PFSK-1 (cell line): ENCODE measurements around the gene PGAP6.

Experiments used
- FOXP2 ChIP-seq: optimal IDR thresholded peaks from 2 replicates; pipeline ENCODE3; 2011; ENCODE audit warnings: borderline replicate concordance, control low read depth, inconsistent platforms; ENCODE audit not compliant: insufficient read depth; ENCODE audit errors: extremely low read length, extremely low read depth
- POLR2AphosphoS5 ChIP-seq: IDR thresholded peaks from 2 replicates; pipeline ENCODE4 v1.6.1; 2012; ENCODE audit warnings: low read depth, mild to moderate bottlenecking, control low read depth, low read length, moderate library complexity
- SIN3A ChIP-seq: IDR thresholded peaks from 2 replicates; pipeline ENCODE4 v1.6.1; 2012; ENCODE audit warnings: mild to moderate bottlenecking, low read length, moderate library complexity, borderline replicate concordance; ENCODE audit not compliant: insufficient read depth
- TAF1 ChIP-seq: IDR thresholded peaks from 2 replicates; pipeline ENCODE4 v1.6.1; 2012; ENCODE audit warnings: low read length, control low read depth, borderline replicate concordance; ENCODE audit not compliant: insufficient read depth
- TF ChIP-seq, protein P1 (sequence below), 2 experiments: IDR thresholded peaks; 2 replicates each; pipeline versions ENCODE4 v1.6.1 to v1.8.0; 2011 to 2012; ENCODE audit warnings: low read depth in 2 of 2, low read length in 2 of 2, control low read depth in 1 of 2, inconsistent platforms in 1 of 2, mild to moderate bottlenecking in 1 of 2, moderate library complexity in 1 of 2; ENCODE audit not compliant: insufficient read depth in 1 of 2

Gene PGAP6

GRCh38 chr16:359067-359763 lies 22.6 kb downstream of the PGAP6 start:
- TF ChIP-seq TAF1 = no peak

DNA sequence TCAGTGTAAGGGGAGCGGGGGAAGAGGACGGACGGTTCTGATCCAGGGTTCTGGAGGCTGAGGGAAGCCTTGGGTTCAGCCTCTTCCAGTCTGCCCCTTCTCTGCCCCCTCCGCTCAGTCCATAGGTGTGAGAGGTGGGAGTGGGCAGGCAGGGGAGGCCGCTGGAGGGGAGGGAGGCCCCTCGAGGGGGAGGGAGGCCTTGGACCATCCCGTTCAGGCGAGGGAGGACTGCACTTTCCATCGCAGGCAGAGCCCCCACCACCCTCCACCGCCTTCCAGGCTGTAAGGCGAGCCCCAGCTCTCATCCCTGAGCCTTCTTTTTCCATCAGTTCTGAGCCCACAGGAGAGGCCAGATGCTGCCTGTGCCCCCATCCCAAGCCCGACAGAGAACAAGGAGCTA lies 25.0 kb downstream of the PGAP6 start:
- TF ChIP-seq FOXP2 (no peak), TAF1 (no peak), POLR2AphosphoS5 (no peak), SIN3A (no peak)
- TF ChIP-seq, protein P1, sequence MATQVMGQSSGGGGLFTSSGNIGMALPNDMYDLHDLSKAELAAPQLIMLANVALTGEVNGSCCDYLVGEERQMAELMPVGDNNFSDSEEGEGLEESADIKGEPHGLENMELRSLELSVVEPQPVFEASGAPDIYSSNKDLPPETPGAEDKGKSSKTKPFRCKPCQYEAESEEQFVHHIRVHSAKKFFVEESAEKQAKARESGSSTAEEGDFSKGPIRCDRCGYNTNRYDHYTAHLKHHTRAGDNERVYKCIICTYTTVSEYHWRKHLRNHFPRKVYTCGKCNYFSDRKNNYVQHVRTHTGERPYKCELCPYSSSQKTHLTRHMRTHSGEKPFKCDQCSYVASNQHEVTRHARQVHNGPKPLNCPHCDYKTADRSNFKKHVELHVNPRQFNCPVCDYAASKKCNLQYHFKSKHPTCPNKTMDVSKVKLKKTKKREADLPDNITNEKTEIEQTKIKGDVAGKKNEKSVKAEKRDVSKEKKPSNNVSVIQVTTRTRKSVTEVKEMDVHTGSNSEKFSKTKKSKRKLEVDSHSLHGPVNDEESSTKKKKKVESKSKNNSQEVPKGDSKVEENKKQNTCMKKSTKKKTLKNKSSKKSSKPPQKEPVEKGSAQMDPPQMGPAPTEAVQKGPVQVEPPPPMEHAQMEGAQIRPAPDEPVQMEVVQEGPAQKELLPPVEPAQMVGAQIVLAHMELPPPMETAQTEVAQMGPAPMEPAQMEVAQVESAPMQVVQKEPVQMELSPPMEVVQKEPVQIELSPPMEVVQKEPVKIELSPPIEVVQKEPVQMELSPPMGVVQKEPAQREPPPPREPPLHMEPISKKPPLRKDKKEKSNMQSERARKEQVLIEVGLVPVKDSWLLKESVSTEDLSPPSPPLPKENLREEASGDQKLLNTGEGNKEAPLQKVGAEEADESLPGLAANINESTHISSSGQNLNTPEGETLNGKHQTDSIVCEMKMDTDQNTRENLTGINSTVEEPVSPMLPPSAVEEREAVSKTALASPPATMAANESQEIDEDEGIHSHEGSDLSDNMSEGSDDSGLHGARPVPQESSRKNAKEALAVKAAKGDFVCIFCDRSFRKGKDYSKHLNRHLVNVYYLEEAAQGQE (IDR thresholded peaks at IDR 0.05; ENCODE audit: insufficient read depth in 1 of 2, low read depth in 2 of 2, low read length in 2 of 2) = no peak

DNA sequence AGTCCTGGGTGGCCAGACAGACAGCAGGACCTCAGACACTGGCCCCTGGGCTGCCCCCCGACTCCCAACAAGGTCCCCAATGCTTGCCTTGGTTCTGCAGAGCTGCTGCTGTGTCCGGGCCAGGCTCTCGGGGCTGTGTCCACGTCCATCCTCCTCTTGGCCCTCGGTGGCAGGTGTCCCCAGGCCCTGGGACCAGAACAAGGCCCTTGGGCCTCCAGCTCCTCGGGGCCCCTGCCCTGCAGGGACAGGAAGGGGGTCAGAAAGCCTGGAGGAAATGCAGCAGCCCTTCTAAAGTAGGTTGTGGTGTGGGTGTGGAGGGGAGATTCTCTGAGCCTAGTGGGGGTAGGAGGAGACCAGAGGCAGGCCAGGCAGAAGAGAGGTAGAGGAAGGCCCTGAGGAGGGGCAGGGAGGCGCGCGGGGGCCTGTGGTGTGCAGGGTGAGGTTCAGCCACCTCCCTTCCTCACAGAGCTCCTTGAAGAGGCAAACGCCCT lies 26.8 kb downstream of the PGAP6 start:
- no peak for TF ChIP-seq TAF1

GRCh38 chr16:354291-354881 lies 27.4 kb downstream of the PGAP6 start:
- TF ChIP-seq FOXP2 (no peak), SIN3A (no peak), POLR2AphosphoS5 (no peak), TAF1 (no peak)
- TF ChIP-seq, protein P1 (IDR thresholded peaks at IDR 0.05; ENCODE audit: insufficient read depth in 1 of 2, low read depth in 2 of 2, low read length in 2 of 2) = no peak

- TF ChIP-seq TAF1 (no peak), SIN3A (no peak), POLR2AphosphoS5 (no peak), FOXP2 (no peak)
- TF ChIP-seq, protein P1 (IDR thresholded peaks at IDR 0.05; ENCODE audit: insufficient read depth in 1 of 2, low read depth in 2 of 2, low read length in 2 of 2) = no peak
Measured at GRCh38 chr16:353404-354290, 28.1 kb downstream of the PGAP6 start.

DNA sequence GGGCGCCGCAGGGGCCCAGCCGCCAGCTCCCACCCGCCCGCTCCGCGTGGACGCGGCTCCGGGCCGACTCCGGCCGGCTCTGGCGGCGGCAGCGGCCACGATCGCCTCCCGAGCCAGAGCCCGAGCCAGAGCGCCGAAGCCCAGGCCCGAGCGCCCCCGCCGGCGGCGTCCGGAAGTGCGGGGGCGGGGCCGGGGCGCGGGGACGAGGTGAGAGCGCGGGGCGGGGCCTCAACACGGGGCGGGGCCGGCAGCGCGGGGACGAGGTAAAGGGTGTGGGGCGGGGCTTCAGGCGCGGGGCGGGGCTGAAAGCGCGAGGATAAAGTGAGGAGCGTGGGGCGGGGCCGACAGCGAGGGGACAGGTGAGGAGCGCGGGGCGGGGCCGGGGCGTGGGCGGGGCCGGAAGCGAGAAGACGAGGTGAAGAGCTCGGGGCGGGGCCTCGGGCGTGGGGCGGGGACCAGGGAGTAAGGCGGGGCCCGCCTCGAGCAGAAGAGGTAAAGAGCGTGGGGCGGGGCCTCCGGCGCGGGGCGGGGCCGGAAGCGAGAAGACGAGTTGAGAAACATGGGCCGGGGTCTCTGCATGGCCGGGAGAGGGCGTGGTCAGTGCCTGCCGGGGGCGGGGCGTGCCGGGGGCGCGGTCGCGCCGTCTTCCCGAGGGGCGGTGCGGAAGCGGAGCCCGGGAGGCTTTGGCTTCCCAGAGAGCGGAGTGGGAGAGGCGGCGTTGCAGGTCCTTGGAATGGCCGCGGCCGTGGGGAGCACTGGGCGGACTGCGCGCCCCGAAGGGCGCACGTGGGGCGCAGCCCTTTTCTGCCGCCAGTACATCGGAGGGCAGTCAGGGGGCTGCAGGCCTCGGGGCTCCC lies 29.0 kb downstream of the PGAP6 start, which contains the start of gene AXIN1:
Gene AXIN1 (minus strand): TSS at position 177 of the 857 bp plus-strand sequence. CDS start 5,698 bp downstream, outside the sequence.
- TF ChIP-seq, protein P1 (IDR thresholded peaks at IDR 0.05; ENCODE audit: insufficient read depth in 1 of 2, low read depth in 2 of 2, low read length in 2 of 2) = no peak
- peak; percentile 25 for TF ChIP-seq FOXP2
- peak; percentile 41; the same call in 1 of the 2 replicates for TF ChIP-seq TAF1
- TF ChIP-seq POLR2AphosphoS5 = peak; percentile 17; the same call in 1 of the 2 replicates
